ENCODE data around the gene OLFML1.

DNA sequence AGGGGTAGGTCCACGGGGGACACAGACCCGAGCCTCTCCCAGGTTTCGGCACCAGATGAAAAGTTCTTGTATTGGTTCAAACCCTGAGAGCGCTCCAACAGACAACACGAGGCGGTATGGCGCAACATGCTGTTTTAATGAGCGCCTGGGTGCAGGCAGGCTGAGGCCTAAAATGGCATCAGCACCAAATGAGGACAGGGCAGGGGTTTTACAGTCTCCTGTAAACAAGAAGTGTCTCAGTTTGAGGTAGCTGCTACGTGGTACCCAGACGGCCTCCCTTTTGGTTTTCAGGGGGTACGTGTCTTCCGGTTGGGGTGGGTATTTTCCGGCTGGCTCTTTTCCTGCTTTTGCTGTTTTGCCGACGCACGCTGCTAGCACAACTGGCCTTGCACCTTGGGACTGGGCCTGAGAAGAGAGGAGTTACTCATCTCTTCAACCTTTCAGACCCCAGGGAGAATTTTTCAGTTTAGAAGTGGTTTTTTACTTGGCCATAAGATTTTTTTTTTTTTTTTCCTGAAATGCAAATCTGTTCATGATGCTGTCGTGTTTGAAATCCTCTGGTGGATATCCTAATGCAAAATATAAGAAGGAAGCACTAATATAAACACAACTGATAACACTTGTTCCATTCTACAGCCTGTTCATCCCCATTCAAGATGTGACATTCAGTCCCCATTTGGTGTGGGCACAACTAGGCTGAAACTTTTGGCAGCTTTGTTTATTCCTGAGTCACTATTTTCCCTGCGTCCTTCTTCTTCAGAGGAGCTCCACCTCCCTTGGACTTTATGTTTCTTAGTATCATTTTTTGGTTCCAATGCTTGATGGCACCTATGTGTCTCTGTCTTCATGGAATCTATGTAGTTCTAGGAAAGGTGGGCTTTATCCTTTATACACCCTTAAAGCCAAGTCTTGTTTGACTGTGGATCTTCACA, 35.0 kb downstream of the OLFML1 start:
- TF ChIP-seq CTCF (IDR thresholded peaks at IDR 0.05) (no peak), POLR2A (IDR thresholded peaks at IDR 0.05) (no peak)

Data from adrenal gland (tissue), 5 donors.